ENCODE data around the gene VSX1.

- TF ChIP-seq CTCF (IDR thresholded peaks at IDR 0.05) (no peak), EZH2 (IDR thresholded peaks at IDR 0.05; ENCODE audit: borderline replicate concordance, insufficient read depth, low read depth, low read length, poor library complexity, severe bottlenecking) (no peak)
Observed at GRCh38 chr20:25081730-25082497, at the start of gene VSX1.

Data from B cell (primary cell).